Vagina (tissue), 2 donors: ENCODE measurements around the gene CFTR.

Source experiments
- POLR2A ChIP-seq, 2 donors: fragments of 450-650 bp; IDR thresholded peaks; one replicate each; pipeline ENCODE4 v1.6.1; 2017; ENCODE audit warnings: antibody characterized with exemption in 2 of 2, mild to moderate bottlenecking in 2 of 2, moderate library complexity in 2 of 2
- POLR2AphosphoS5 ChIP-seq, 2 donors: sonication (generic); formaldehyde crosslinking; IDR thresholded peaks; one replicate each; pipeline ENCODE4 v1.9.0; 2017; ENCODE audit warnings: antibody characterized with exemption in 2 of 2, mild to moderate bottlenecking in 2 of 2, low read depth in 1 of 2; ENCODE audit not compliant: insufficient read depth in 1 of 2
- TF ChIP-seq, protein P1 (sequence below), 3 experiments: fragments of 450-650 bp in 2 of 3; fragments of 200-600 bp in 1 of 3; sonication (generic) in 1 of 3; IDR thresholded peaks; one replicate each; pipeline ENCODE4 v1.5.1; 2017 to 2019; ENCODE audit warnings: antibody characterized with exemption in 3 of 3, mild to moderate bottlenecking in 2 of 3, moderate library complexity in 2 of 3

DNA sequence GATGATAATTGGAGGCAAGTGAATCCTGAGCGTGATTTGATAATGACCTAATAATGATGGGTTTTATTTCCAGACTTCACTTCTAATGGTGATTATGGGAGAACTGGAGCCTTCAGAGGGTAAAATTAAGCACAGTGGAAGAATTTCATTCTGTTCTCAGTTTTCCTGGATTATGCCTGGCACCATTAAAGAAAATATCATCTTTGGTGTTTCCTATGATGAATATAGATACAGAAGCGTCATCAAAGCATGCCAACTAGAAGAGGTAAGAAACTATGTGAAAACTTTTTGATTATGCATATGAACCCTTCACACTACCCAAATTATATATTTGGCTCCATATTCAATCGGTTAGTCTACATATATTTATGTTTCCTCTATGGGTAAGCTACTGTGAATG is 79.6 kb downstream of the CFTR start:
- TF ChIP-seq, protein P1, sequence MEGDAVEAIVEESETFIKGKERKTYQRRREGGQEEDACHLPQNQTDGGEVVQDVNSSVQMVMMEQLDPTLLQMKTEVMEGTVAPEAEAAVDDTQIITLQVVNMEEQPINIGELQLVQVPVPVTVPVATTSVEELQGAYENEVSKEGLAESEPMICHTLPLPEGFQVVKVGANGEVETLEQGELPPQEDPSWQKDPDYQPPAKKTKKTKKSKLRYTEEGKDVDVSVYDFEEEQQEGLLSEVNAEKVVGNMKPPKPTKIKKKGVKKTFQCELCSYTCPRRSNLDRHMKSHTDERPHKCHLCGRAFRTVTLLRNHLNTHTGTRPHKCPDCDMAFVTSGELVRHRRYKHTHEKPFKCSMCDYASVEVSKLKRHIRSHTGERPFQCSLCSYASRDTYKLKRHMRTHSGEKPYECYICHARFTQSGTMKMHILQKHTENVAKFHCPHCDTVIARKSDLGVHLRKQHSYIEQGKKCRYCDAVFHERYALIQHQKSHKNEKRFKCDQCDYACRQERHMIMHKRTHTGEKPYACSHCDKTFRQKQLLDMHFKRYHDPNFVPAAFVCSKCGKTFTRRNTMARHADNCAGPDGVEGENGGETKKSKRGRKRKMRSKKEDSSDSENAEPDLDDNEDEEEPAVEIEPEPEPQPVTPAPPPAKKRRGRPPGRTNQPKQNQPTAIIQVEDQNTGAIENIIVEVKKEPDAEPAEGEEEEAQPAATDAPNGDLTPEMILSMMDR (IDR thresholded peaks at IDR 0.05) = no peak
- TF ChIP-seq POLR2A (IDR thresholded peaks at IDR 0.05) = no peak
- no peak for TF ChIP-seq POLR2AphosphoS5 (IDR thresholded peaks at IDR 0.05; ENCODE audit: insufficient read depth in 1 of 2, low read depth in 1 of 2)
